ENCODE measurements around the gene MTMR12. TPM values are rescaled to one million over a fixed set of nuclear protein-coding genes. Genes with fewer than 3 reads are reported as not detected.
"Not testable (repeated sequence)": the region's sequence is repeated elsewhere in the genome, so short reads cannot be mapped to it uniquely, and the experiment has no call there.

The MTMR12 gene
- polyA plus RNA-seq, 1 donor: 14.3 TPM

DNA sequence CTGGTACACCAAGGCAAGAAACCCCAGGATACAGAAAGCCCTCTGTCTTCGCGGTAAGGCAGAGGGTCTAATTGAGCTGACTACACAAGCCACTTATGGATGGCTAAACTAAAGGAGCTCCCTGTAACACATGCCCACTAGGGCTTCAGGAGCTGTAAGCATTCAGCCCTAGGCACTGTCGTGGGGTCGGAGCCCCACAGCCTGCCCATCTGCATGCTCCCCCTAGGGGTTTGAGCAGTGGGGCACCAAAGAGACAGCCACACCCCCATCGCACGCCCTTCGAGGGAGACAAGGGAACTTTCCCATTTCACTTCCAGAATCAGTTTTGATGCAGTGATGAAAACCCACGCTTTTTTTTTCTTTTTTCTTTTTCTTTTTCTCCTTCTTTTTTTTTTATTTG, 11.0 kb upstream of the MTMR12 start:
- no peak for DNase-seq

DNA sequence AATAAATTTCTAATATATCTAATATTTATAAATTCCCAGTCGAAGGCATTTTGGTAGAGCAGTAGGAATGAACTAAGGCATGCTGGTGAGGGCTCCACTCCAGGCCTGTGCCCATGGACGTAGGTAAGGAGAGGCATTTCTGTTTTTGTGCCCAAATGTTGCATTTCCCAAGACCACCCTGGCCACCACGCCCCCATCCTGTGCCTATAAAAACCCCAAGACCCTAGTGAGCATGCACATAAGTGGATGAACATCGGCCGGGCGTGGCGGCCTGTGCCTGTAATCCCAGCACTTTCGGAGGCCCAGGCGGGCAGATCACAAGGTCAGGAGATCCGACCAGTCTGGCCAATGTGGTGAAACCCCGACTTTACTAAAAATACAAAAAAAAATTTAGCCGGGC, 10.1 kb upstream of the MTMR12 start:
- no peak for DNase-seq

DNA sequence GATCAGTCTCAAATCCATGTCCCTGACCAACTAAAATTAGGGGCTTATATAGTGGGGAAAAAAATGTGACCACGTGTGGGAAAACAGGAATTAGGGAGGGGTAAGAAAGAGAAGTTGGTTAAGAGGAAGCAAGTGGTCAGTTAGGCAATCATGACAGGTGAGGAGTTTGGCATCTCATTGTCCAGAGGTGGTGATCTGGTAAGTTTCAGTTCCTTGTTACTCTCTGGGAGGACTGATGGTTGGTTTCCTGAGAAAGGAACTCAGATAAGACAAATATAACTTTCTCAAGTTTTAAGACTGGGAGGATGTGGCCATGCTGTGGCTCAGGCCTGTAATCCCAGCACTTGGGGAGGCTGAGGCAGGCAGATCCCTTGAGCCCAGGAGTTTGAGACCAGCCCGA, 9.0 kb upstream of the MTMR12 start:
- not testable (repeated sequence) for DNase-seq

DNA sequence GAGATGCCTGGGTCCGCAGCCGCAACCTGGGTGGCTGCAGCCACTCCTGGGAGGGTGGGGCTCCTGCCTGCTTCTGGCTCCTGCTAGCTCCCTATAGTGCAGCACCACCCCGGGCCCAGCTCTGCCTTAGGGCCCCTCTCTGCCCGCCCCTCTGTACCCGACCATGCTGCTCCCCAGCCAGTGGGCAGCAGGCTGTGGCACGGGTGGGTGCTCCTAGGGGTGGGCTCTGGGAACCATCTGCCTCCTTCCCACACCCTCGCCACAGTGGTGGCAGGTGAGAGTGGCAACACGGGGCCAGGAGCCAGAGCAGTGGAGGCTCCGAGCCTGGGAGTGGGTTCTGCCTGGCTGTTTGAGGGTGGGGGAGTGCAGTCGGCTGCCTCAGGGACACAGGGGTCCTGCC, 7.8 kb upstream of the MTMR12 start:
- DNase-seq: no peak

DNA sequence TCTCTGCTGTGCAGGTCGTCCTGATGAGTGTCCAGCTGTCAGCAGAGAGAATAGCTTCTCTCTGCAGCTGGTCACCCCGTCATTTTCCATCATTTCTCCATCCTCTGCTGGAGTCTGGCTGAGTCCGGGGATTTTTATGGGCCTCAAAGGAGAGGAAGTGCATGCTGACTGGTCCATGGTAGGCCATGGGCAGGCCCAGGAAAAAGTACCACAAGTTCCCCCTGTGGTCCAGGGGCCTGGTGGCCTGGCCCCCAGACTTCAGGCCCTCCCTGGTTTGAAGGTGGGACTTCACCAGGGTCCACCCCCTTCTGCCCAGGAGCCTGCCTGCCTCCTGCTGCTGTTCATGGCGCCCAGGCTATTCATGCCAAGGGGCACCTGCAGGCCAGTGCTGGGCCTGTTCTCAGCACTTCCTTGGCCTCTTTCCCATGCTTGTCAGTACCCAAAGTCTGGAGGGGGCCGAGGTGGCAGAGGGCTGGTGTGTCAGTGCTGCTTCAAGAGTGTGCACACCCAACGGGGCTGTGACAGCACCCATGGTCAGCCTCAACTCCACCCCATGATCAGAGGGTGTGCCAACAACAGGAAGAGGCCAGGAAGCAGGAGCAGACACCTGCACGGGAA, 7.3 kb upstream of the MTMR12 start:
- DNase-seq: no peak

DNA sequence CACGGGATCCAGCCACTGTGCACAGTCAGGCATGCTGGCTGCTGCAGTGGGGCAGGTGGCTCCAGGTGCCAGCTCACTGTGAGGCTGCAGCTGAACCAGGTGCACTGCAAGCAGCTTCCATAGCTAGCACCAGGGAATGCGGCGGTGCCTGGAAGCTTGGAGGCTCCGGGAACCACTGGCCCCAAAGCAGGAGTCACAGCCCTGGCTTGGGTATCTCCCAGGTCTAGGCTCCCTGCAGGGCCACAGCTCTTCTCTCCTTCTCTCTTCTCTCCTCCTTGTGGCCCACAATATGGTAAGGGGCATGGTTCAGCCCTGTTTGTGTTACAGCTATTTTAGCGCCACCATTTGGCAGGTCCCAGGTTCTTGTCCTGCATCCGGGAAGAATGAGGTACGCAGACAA, 6.7 kb upstream of the MTMR12 start:
- DNase-seq: no peak

DNA sequence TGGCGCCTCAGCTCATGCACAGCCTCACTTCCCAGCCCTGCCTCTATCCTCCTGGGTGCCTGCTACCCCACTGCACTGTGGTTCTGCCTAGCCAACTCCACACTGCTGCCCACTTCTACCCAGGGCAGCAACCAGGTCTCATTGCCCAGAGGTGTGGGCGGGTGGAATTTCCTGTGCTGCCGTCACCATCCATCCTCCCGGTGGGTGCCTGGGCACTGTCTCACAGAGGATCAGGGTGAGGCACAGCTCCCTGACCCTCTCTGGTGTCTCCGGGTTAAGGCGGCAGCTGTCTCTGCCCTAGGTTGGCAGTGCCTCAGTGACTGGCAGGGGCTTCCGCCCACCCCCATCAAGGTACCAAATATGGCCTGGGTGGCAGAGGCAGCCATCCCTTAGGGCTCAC, 4.3 kb upstream of the MTMR12 start:
- DNase-seq: no peak

DNA sequence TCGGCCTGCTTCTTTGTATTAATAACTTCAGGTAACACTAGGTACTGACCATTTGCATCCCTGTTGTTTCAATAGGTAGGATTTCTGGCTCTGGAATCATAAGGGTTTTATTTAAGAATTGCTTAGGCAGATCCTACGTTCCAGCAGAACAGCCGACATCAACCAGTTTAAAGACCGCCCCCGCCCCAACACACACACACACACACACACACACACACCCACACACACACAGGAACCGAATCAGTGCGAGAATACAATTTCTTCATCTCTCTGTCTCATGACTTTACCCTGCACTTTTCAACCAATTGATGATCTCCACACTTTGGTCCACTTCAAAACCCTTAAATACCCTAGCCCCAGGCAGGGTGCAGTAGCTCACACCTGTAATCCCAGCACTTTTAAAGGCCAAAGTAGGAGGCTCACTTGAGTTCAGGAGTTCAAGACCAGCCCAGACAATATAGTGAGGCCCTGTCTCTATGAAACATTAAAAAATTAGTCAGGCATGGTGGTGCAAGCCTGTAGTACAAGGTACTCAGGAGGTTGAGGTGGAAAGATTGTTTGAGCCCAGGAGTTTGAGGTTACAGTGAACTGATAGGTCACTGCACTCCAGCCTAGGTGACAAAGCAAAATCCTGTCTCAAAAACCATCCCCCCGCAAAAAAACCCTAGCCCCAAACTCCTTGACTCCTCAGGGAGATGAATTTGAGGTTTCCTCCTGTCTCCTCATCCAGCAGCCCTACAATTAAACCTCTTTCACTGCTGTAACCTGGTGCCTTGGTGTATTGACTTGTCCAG, 2.7 kb upstream of the MTMR12 start:
- no peak for DNase-seq

DNA sequence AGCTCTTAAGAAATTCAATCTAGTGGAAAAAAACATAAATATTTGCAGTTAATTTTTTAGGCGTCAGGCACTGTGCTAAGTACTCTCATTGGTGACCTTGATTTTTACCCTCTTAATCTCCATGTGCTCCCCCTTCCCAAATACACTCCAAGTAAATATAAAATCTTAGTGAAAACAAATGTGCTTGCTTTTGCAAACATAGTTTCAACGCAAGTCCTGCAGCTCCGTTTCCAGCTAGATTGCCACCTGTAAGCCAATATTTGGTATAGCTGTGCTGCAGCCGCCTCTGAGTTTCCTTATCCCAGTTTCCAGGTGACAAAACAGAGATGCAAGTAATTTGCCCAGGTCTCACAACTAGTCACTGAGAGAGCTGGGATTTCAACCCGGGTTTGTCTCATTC, 1.9 kb upstream of the MTMR12 start:
- DNase-seq: no peak

DNA sequence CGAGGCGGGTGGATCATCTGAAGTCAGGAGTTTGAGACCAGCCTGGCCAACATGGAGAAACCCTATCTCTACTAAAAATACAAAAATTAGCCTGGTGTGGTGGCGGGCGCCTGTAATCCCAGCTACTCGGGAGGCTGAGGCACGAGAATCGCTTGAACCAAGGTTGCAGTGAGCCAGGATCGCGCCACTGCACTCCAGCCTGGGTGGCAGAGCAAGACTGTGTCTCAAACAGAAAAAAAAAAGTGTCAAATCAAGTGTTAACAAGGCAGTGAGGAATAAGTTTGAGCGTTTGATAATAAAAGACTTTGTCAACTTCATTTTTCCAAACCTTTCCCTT, 1.4 kb upstream of the MTMR12 start:
- DNase-seq: not testable (repeated sequence)

DNA sequence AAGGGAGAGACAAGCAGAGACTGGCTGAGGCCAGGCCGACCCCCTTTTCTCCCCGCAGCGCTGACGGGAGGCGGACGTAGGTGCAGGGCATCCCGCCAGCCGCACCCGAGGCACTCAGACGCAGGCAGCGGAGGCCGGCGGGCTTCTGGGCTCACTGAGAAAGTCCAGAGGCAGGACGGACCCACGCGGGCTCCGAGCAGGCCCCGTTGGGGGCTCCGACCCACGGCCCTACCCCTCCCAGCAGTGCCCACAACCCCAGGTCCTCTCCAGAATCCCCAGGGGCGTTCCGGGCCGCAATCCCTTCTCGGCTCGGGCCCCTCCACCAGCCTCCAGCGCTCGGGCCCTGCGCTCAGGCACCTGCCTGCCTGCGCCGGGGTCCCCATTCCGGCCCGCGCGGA, 543 bp downstream of the MTMR12 start:
- peak; percentile 48 for DNase-seq

DNA sequence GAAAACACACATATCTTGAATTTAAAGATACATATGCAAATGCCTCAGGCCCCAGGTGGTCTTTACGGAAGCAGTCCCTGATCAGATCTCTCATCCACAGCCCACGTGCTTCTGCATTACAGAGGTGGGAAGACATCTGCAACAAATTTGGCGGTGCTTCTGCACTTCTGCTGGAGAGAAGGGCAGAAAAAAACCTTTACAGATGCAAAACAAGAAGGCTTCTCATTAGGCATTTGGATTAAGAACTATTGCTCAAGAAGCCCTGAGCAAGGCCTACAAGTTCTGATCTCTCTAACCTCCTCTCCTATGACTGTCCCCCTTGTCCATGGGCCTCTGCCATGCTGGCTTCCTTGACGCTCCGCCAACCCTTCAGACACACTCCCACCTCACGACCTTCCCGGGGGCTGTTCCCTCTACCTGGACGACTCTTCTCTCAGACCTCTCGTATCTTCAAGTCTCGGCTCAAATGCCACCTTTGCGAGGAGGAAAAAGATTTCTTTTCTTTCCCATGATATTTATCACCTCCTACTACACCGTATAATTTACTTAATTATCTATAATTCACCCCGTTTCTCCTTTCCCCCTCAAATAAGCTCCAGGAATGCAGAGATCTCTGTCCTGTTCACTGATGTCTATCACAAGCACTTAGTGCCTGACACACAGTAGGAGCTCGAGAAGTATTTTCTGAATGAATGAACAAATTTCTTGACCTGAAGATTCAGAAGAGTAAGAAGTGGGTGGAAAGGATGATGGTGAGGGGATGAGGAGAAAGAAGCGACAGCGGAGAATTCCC, 1.1 kb downstream of the MTMR12 start:
- no peak for DNase-seq

DNA sequence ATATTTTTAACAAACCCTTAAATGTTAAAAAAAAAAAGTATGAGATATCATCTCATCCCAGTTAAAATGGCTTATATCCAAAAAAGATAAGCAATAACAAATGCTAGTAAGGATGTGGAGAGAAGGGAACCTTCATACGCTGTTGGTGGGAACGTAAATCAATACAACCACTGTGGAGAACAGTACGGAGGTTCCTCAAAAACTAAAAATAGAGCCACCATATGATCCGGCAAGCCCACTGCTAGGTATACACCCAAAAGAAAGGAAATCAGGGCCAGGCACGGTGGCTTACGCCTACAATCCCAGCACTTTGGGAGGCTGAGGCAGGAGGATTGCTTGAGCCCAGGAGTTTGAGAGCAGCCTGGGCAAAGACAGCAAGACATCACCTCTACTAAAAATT, 3.0 kb downstream of the MTMR12 start:
- DNase-seq: no peak

DNA sequence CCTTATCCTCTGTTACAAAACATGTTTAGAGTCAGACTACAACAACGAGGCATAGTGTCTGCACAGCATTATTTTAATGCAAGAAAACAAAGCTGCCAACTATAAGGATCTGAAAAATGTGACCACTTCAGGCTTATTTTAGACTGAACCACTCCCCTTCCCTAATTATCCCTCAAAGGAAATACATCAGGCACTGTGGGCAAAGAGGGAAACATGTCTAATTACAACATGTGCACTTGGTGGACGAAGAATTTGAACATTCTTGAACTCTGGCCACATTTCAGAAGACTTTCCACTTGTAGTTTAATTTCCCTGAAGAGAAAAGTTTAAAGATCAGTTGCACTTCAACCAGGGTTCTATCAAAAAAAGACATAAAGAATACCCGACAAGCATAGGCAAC, 3.8 kb downstream of the MTMR12 start:
- DNase-seq: no peak

DNA sequence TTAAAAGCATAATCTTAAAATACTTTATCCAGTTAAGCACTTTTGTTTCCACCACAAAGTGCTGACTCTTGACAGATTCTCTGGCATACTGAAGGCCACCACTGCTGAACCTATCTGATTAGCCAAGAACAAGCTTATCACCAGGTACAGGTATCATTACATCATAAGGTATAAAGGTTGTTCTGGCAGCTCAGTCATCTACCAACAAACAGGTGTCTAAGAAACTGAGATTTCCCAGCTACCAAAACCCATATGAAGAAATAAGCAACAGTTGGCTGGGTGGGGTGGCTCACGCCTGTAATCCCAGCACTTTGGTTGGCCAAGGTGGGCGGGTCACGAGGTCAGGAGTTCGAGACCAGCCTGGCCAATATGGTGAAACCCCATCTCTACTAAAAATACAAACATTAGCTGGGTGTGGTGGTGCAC, 5.0 kb downstream of the MTMR12 start:
- DNase-seq: no peak

DNA sequence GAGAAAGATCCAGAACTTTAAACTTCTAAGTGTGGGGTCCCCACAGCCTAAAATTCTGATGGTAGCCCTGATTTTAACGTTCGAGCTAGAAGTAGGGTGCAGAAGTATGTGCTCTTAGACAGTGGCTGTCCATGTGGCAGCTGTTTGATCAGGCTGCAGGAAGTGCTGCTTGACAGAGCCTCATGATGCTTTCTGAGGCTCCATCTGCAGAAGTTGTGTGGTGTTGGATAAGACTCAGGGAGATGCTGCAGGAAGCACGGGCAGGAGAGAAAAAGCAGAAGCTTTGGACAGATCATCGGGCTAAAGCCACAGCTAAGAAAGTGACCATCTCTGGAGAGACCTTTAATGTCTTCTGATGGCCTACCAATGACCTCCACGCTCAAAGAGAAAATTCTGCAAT, 8.1 kb downstream of the MTMR12 start:
- DNase-seq: no peak

DNA sequence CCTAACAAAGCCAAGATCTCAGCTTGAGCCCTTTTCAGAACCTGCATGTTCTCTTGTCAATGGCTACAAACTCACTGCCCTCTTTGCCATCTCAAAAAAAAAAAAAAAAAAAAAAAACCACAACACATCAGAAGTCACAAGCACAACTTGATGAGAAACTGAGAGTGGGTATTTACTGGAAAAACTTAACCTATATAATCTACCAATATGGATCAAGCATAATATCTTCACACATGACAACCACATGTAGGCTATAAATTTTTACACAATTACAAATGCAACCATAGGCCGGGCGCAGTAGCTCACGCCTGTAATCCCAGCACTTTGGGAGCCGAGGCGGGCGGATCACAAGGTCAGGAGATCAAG, 9.0 kb downstream of the MTMR12 start:
- DNase-seq: no peak

DNA sequence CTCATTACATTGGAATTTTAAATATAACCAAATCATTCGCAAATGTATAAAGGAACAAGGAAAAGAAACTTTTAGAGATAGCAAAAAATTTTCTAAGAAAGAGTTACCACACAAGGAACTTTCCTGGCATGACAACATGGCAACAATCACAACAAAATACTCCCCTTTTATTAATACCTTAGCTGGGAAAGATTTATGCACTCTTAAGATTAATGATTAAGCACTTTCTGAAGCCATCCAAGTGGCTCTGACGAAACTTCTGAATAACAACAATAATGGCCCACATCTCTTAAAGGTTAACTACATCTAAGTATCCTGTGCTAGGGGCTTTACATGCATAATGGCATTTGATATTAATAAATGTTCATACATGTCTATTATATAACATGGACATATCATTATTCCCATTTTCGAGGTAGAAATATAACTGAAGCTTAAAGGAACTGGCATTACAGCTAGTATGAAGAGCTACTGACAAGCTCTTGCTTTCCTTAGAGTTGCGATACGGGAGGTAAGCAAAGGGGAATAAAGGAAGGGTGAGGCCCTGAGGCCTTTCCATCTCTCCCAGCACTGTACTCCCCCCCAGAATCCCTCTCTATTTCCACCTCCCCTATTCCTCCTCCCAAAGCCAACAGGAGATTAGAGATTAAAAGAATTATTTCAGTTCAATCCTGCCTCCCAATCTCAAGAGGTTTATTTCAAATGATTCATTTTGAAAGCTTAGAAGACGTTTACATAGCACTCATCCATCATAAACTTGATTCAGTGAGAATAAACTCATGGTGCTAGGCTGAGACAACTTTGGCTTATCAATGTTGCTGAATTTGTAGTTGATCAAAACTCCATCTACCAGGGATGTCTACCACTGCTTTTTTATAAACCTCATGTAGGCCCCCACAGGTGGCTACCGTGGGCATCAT, 9.6 kb downstream of the MTMR12 start:
- no peak for DNase-seq

DNA sequence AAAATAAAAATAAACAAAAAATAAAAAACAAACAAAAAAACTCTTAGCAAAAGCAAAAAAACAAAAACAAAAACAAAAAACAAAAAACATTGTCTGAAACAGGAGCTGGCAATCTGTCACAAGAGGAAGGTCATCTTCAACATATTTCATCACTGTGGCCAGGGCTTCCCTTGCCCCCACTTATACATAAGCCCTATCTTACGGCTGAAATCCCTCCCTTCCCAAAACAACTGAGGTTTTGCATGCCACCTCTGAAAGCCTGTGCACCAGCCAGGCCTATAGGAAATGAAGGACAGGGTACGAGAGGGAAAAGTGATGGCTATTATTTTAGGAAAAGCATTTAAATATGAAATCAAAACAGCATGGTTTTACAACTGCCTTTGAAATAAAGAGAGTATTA, 10.8 kb downstream of the MTMR12 start:
- DNase-seq: no peak

DNA sequence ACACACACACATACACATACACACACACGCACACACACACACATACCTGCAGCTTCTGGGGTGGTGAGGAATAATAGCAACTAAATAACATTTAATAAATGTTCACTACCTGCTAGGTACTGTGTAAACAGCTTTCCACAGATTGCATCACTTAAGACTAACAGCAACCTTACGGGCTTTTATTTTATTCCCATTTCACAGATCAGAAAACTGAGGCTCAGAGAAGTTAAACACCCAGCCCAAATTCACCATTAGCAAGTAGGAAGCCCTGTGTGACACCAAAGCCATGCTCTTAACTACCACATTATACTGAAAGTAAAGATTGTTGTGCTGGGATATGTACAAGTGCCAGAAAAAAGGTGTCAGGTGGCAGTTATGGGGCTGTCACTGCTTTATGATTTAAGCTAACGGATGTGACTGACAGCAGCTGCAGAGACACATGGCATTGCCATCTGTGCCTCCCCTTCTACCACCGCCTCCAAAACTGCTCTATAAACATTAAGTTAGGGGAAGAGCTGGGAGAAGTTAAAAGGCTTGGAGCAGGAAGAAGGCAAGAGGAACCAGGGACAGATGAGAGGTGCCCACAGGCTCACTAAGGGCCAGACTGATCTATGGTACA, 13.6 kb downstream of the MTMR12 start:
- no peak for DNase-seq

DNA sequence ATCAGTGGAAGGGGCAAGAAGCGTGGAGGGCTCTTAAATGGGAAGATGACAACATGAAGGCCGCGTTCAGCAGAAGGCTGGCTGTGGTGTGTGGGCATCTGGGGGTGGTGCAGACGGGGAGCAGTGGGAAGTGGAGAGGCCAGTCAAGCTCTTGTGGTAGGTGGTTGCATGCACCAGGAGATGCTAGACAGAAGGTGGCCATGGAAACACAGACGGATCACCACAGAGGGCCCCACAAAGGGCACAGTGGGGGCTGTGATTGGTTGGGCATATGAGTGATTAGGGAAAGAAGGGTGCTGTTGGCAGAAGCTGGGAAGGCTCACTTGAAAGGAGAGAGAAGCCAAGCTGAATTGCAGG, 14.7 kb downstream of the MTMR12 start:
- no peak for DNase-seq
